Heart right ventricle (tissue), 16 donors: ENCODE measurements around the gene TBCK. TPM values are rescaled to one million over a fixed set of nuclear protein-coding genes. Genes with fewer than 3 reads are reported as not detected.

Experiments
- ATAC-seq, 8 donors: fragments of 200-7000 bp; cut with Tn5 transposase; one replicate each; pipeline ENCODE4 v1.9.1; 2020; ENCODE audit warnings: mild to moderate bottlenecking in 8 of 8, moderate library complexity in 8 of 8, moderate number of reproducible peaks in 1 of 8
- DNase-seq, 2 donors: peaks; one replicate each; pipeline ENCODE4 v3.0.0-alpha.2; 2020
- H3K27ac ChIP-seq, 10 donors: fragments of 200-600 bp; sonication (generic) in 2 of 10; one replicate each; pipeline versions ENCODE4 v1.5.0 to v1.8.0; 2020 to 2022; ENCODE audit warnings: mild to moderate bottlenecking in 3 of 10
- H3K27me3 ChIP-seq, 7 donors: fragments of 200-600 bp; one replicate each; pipeline ENCODE4 v1.8.0; 2021 to 2022; ENCODE audit warnings: mild to moderate bottlenecking in 2 of 7
- H3K36me3 ChIP-seq, 9 donors: fragments of 200-600 bp; sonication (generic) in 1 of 9; one replicate each; pipeline versions ENCODE4 v1.5.0 to v1.8.0; 2020 to 2022; ENCODE audit warnings: mild to moderate bottlenecking in 2 of 9
- H3K4me1 ChIP-seq, 9 donors: fragments of 200-600 bp; sonication (generic) in 1 of 9; one replicate each; pipeline versions ENCODE4 v1.5.0 to v1.8.0; 2020 to 2022; ENCODE audit warnings: mild to moderate bottlenecking in 4 of 9
- H3K4me3 ChIP-seq, 10 donors: fragments of 200-600 bp; sonication (generic) in 2 of 10; one replicate each; pipeline versions ENCODE4 v1.5.0 to v1.8.0; 2020 to 2022; ENCODE audit warnings: mild to moderate bottlenecking in 7 of 10, moderate library complexity in 2 of 10
- H3K9me3 ChIP-seq, 11 donors: fragments of 200-600 bp in 10 of 11; sonication (generic) in 2 of 11; one replicate each; pipeline versions ENCODE4 v1.5.0 to v1.8.0; 2013 to 2022; ENCODE audit warnings: mild to moderate bottlenecking in 2 of 11, control low read depth in 1 of 11, moderate library complexity in 1 of 11
- CTCF ChIP-seq, 9 donors: fragments of 200-600 bp; sonication (generic) in 2 of 9; IDR thresholded peaks; one replicate each; pipeline versions ENCODE4 v1.5.0 to v1.8.0; 2021 to 2022; ENCODE audit warnings: antibody characterized with exemption in 9 of 9, mild to moderate bottlenecking in 5 of 9, moderate library complexity in 1 of 9
- WGBS, 2 donors: extraction: QIAGEN DNeasy Blood & Tissue Kit; methylation state at CpG; one replicate each; pipeline ENCODE4 v1.1.7; 2013; ENCODE audit warnings: inconsistent platforms in 1 of 2; 5-methylcytosine and 5-hydroxymethylcytosine counted together
- intact Hi-C, 10 donors: fragments of 100-400 bp; cut with DNase I; formaldehyde crosslinking; loops; one replicate each; pipeline versions ENCODE4 v1.11.1 to v1.14.2; 2022
- polyA plus RNA-seq, 2 donors: library from polyadenylated mRNA; stranded (reverse); fragments of 200-250 nt; gene quantifications; one replicate each; pipeline ENCODE4 v1.2.3, GENCODE V29; 2013
- total RNA-seq, 10 donors: library from RNA; stranded (reverse); fragmentation: NEBNext Ultra II Directional in 3 of 10; extraction: Animal tissue kit (Norgen Biotek cat#: 25700) in 3 of 10; gene quantifications; one replicate each; pipeline versions ENCODE4 v1.2.1 to v1.2.4, GENCODE V29; 2021 to 2023
- donor health status: Arrhythmogenic right ventricular cardiomyopathy.
- donor health status: ischemic (EF 13 %, LVEDD 7.1; RV severe dilation, severe dysfunction).
- donor health status: healthy with polysubstance abuse.
- donor health status: DM: no; HTN: yes; CAD: no.
- donor health status: DM: no; HTN: no; CAD: no.
- donor health status: ischemic (EF 25% LVEDD 6.9; RV normal size, moderate dysfunction).
- donor health status: ischemic (EF 25% LVEDD 5.7; RV mildly dilated, moderate dysfunction).
- donor health status: healthy.
- donor health status: DM: yes; HTN: yes; CAD: no.
- donor health status: Ischemic cardiomyopathy.
- donor health status: ischemic (EF 35%, LVEDD 5.7; RV mildly dilated, moderate dysfunction).
- donor health status: nonischemic (EF 11% LVEDD 7.7; RV severe dilation, severe dysfunction).
- donor health status: DM: yes; HTN: yes; CAD: no.
- donor health status: PGD.
- donor health status: ischemic (EF 29% LVEDD 5.4; RV normal size, mild dysfunction).
- donor health status: nonischemic (EF 23%, LVEDD 6.1; RV moderate dilation, normal function).

Gene TBCK
- total and polyA plus RNA-seq, 12 donors, result 5.0 to 22.8 (median 17.4) TPM

- Histone ChIP-seq H3K9me3 (no peaks in the 10 kb centered on the region), H3K27ac (no peak overlapping the region), H3K27me3 (no peaks in the 10 kb centered on the region), H3K4me1 (peaks cover 2 to 20% (median 15%) of the 10 kb centered on the region in 9 donors), H3K36me3 (no peaks in the 10 kb centered on the region), H3K4me3 (no peak overlapping the region)
- ATAC-seq (no peak), DNase-seq (no peak)
- intact Hi-C loops, result loop anchor here in 1 of 10 donors (10.0 kb wide), 1 partner anchor 1373 kb away; no protein-coding TSS in a partner anchor
- TF ChIP-seq CTCF (IDR thresholded peaks at IDR 0.05), result no peak
- 75 to 79% methylated on average over 3 of the region's 3 CpGs for WGBS, 2 donors
These were observed 46.2 kb upstream of the TBCK start for GRCh38 chr4:106362086-106362825.

GRCh38 chr4:106358899-106359298 lies 42.9 kb upstream of the TBCK start:
- Histone ChIP-seq H3K27ac (no peak overlapping the region), H3K36me3 (no peaks in the 10 kb centered on the region), H3K27me3 (no peaks in the 10 kb centered on the region), H3K4me1 (peaks cover 0 to 9% (median 0%) of the 10 kb centered on the region in 9 donors), H3K4me3 (no peak overlapping the region), H3K9me3 (no peaks in the 10 kb centered on the region)
- intact Hi-C loops, result no loop called here
- no peak for ATAC-seq
- TF ChIP-seq CTCF (IDR thresholded peaks at IDR 0.05), result no peak
- no peak for DNase-seq
- WGBS, 2 donors, result 86 to 90% methylated on average over 1 of the region's 1 CpG

GRCh38 chr4:106355193-106355592 lies 39.2 kb upstream of the TBCK start:
- Histone ChIP-seq H3K4me1 (peaks cover 0 to 17% (median 0%) of the 10 kb centered on the region in 9 donors), H3K36me3 (peaks cover 0 to 18% (median 0%) of the 10 kb centered on the region in 9 donors), H3K9me3 (no peaks in the 10 kb centered on the region), H3K27ac (peak overlapping the region in 1 of 10 donors; percentile 55), H3K4me3 (peak overlapping the region in 6 of 10 donors; percentile 6 to 45 (median 30)), H3K27me3 (no peaks in the 10 kb centered on the region)
- intact Hi-C loops, result no loop called here
- ATAC-seq, result peak in 4 of 8 donors; percentile 50 to 76 (median 66)
- no peak for TF ChIP-seq CTCF (IDR thresholded peaks at IDR 0.05)
- 53 to 56% methylated on average over 4 of the region's 4 CpGs for WGBS, 2 donors
- DNase-seq, result peak; percentile 12 to 27

- TF ChIP-seq CTCF (IDR thresholded peaks at IDR 0.05), result no peak
- Histone ChIP-seq H3K27ac (no peak overlapping the region), H3K4me1 (peaks cover 0 to 17% (median 0%) of the 10 kb centered on the region in 9 donors), H3K9me3 (no peaks in the 10 kb centered on the region), H3K36me3 (peaks cover 0 to 33% (median 0%) of the 10 kb centered on the region in 9 donors), H3K4me3 (no peak overlapping the region), H3K27me3 (no peaks in the 10 kb centered on the region)
- DNase-seq, result no peak
- 95 to 96% methylated on average over 1 of the region's 1 CpG for WGBS, 2 donors
- intact Hi-C loops, result no loop called here
- ATAC-seq, result no peak
These were observed 37.8 kb upstream of the TBCK start for GRCh38 chr4:106353786-106354185.
